ENCODE results near the gene SPG7.

SPG7 gene

GRCh38 chr16:89581861-89582563 is 73.8 kb downstream of the SPG7 start (continued):
- TF ChIP-seq KLF9 (tag by site-specific recombination; IDR thresholded peaks at IDR 0.05; ENCODE audit: low read depth) = no peak
- TF ChIP-seq SALL2 (tag by site-specific recombination; IDR thresholded peaks at IDR 0.05; ENCODE audit: borderline replicate concordance) = no peak
- no peak for TF ChIP-seq ZNF677 (tag by site-specific recombination; IDR thresholded peaks at IDR 0.05)

- no peak for TF ChIP-seq ZNF449 (tag by site-specific recombination; IDR thresholded peaks at IDR 0.05)
- no peak for TF ChIP-seq SP2 (tag by site-specific recombination; IDR thresholded peaks at IDR 0.05)
- no peak for TF ChIP-seq SETDB1 (IDR thresholded peaks at IDR 0.05; ENCODE audit: insufficient read length, low read length)
- TF ChIP-seq SCRT2 (tag by site-specific recombination; IDR thresholded peaks at IDR 0.05) = no peak
- no peak for TF ChIP-seq ZNF341 (tag by site-specific recombination; IDR thresholded peaks at IDR 0.05; ENCODE audit: low read depth)
- TF ChIP-seq ZNF549 (tag by site-specific recombination; IDR thresholded peaks at IDR 0.05) = no peak
- TF ChIP-seq ZNF626 (tag by site-specific recombination; IDR thresholded peaks at IDR 0.05) = no peak
- TF ChIP-seq ZNF391 (tag by site-specific recombination; IDR thresholded peaks at IDR 0.05; ENCODE audit: borderline replicate concordance, low read depth) = no peak
- no peak for TF ChIP-seq ZNF138 (tag by site-specific recombination; IDR thresholded peaks at IDR 0.05; ENCODE audit: borderline replicate concordance)
- no peak for TF ChIP-seq ZNF114 (tag by site-specific recombination; IDR thresholded peaks at IDR 0.05)
- no peak for TF ChIP-seq ZNF404 (tag by site-specific recombination; IDR thresholded peaks at IDR 0.05)
- TF ChIP-seq PBX3 (CRISPR knock-in tag; IDR thresholded peaks at IDR 0.05) = no peak
- TF ChIP-seq BCL6B (tag by site-specific recombination; IDR thresholded peaks at IDR 0.05) = no peak
- no peak for TF ChIP-seq ZFP37 (tag by site-specific recombination; IDR thresholded peaks at IDR 0.05)
- no peak for TF ChIP-seq ZNF639 (tag by site-specific recombination; IDR thresholded peaks at IDR 0.05)
- TF ChIP-seq ZNF155 (tag by site-specific recombination; IDR thresholded peaks at IDR 0.05) = no peak
- TF ChIP-seq PRDM2 (tag by site-specific recombination; IDR thresholded peaks at IDR 0.05; ENCODE audit: borderline replicate concordance) = no peak
- Histone ChIP-seq H3K4me1 (ENCODE audit: control insufficient read depth, insufficient read depth, low read length) (no peaks in the 10 kb centered on the region), H3K9me3 (ENCODE audit: control insufficient read depth, insufficient read depth, low read depth, low read length) (no peaks in the 10 kb centered on the region), H3K27ac (ENCODE audit: extremely low read depth, low read depth, low read length) (no peak overlapping the region), H3K4me3 (ENCODE audit: low read depth, low read length) (no peak overlapping the region), H3K36me3 (ENCODE audit: control insufficient read depth in 2 of 2, insufficient read depth in 1 of 2, low read length in 2 of 2) (no peaks in the 10 kb centered on the region)
- ChIA-PET POLR2A (no interaction called here), CTCF (interaction anchor here (0.6 kb wide), 1 partner anchor 32 kb away, joined by 3 read pairs; no protein-coding TSS in a partner anchor)
Measured at GRCh38 chr16:89582614-89583196, 74.5 kb downstream of the SPG7 start.

Measured in HEK293 (cell line).